HUES64 (cell line): Measurements from ENCODE around the gene TMEM52.
"Not testable (repeated sequence)": the region's sequence is repeated elsewhere in the genome, so short reads cannot be mapped to it uniquely, and the experiment has no call there.

Source experiments
- H3K27ac ChIP-seq: 2 replicates; pipeline ENCODE4 v1.7.0; 2013; ENCODE audit warnings: low read depth, low read length, inconsistent platforms
- H3K27me3 ChIP-seq: 2 replicates; pipeline ENCODE4 v1.6.1; 2013; ENCODE audit warnings: mild to moderate bottlenecking, low read length; ENCODE audit not compliant: insufficient read depth
- H3K36me3 ChIP-seq: 2 replicates; pipeline ENCODE4 v1.6.1; 2013; ENCODE audit warnings: mild to moderate bottlenecking, low read length; ENCODE audit not compliant: insufficient read depth
- H3K4me1 ChIP-seq: 2 replicates; pipeline ENCODE4 v1.6.1; 2013; ENCODE audit warnings: mild to moderate bottlenecking, low read length, moderate library complexity; ENCODE audit not compliant: insufficient read depth
- H3K4me3 ChIP-seq: 2 replicates; pipeline ENCODE4 v1.5.1; 2013; ENCODE audit warnings: mild to moderate bottlenecking, low read length, moderate library complexity
- H3K9ac ChIP-seq: 2 replicates; pipeline ENCODE4 v1.6.1; 2013; ENCODE audit warnings: mild to moderate bottlenecking, low read depth, low read length
- H3K9me3 ChIP-seq: 2 replicates; pipeline ENCODE4 v1.6.1; 2013; ENCODE audit warnings: low read depth, low read length; ENCODE audit not compliant: insufficient read depth
- WGBS: fragments of 150-250, 120-280 bp; methylation state at CpG from one replicate; pipeline ENCODE4 v1.1.7; 2013; ENCODE audit warnings: missing lambda C conversion rate; 5-methylcytosine and 5-hydroxymethylcytosine counted together

The TMEM52 gene

GRCh38 chr1:1937549-1938275, 18.6 kb upstream of the TMEM52 start:
- H3K27ac ChIP-seq, result no peak overlapping the region
- H3K9me3 ChIP-seq, result no peaks in the 10 kb centered on the region; the same call in 1 of the 2 replicates
- 89% methylated on average over 16 of the region's 16 CpGs for WGBS
- H3K27me3 ChIP-seq, result no peaks in the 10 kb centered on the region
- H3K4me1 ChIP-seq, result no peaks in the 10 kb centered on the region
- H3K36me3 ChIP-seq, result no peaks in the 10 kb centered on the region
- no peak overlapping the region for H3K4me3 ChIP-seq
- no peak overlapping the region for H3K9ac ChIP-seq

GRCh38 chr1:1937061-1937460, 18.0 kb upstream of the TMEM52 start:
- 88% methylated on average over 15 of the region's 15 CpGs for WGBS
- Histone ChIP-seq H3K4me1 (no peaks in the 10 kb centered on the region), H3K4me3 (no peak overlapping the region), H3K27me3 (no peaks in the 10 kb centered on the region), H3K36me3 (no peaks in the 10 kb centered on the region), H3K9me3 (no peaks in the 10 kb centered on the region; the same call in 1 of the 2 replicates), H3K27ac (no peak overlapping the region), H3K9ac (no peak overlapping the region)

- H3K4me3 ChIP-seq, H3K9me3 ChIP-seq, H3K27ac ChIP-seq, H3K9ac ChIP-seq, H3K36me3 ChIP-seq, H3K27me3 ChIP-seq, H3K4me1 ChIP-seq: not testable (repeated sequence)
- 91% methylated on average over 19 of the region's 21 CpGs for WGBS
These were observed 15.8 kb upstream of the TMEM52 start for GRCh38 chr1:1934848-1935247.

GRCh38 chr1:1929639-1930545, 10.8 kb upstream of the TMEM52 start:
- no peak overlapping the region for H3K4me3 ChIP-seq
- no peaks in the 10 kb centered on the region for H3K4me1 ChIP-seq
- no peak overlapping the region for H3K9ac ChIP-seq
- H3K27ac ChIP-seq, result no peak overlapping the region
- no peaks in the 10 kb centered on the region for H3K27me3 ChIP-seq
- H3K36me3 ChIP-seq, result no peaks in the 10 kb centered on the region
- no peaks in the 10 kb centered on the region; the same call in 1 of the 2 replicates for H3K9me3 ChIP-seq
- 87% methylated on average over 38 of the region's 38 CpGs for WGBS

- Histone ChIP-seq H3K9me3 (no peaks in the 10 kb centered on the region; the same call in 1 of the 2 replicates), H3K4me1 (no peaks in the 10 kb centered on the region), H3K9ac (no peak overlapping the region), H3K27ac (no peak overlapping the region), H3K36me3 (no peaks in the 10 kb centered on the region), H3K4me3 (no peak overlapping the region), H3K27me3 (no peaks in the 10 kb centered on the region)
- 81% methylated on average over 9 of the region's 10 CpGs for WGBS
These were observed 10.1 kb upstream of the TMEM52 start for GRCh38 chr1:1929102-1929638.

GRCh38 chr1:1928231-1929101, 9.4 kb upstream of the TMEM52 start:
- no peak overlapping the region for H3K9ac ChIP-seq
- WGBS, result 86% methylated on average over 32 of the region's 34 CpGs
- H3K36me3 ChIP-seq, result no peaks in the 10 kb centered on the region
- no peaks in the 10 kb centered on the region for H3K4me1 ChIP-seq
- H3K9me3 ChIP-seq, result no peaks in the 10 kb centered on the region
- no peak overlapping the region for H3K4me3 ChIP-seq
- H3K27ac ChIP-seq, result no peak overlapping the region
- no peaks in the 10 kb centered on the region for H3K27me3 ChIP-seq

DNA sequence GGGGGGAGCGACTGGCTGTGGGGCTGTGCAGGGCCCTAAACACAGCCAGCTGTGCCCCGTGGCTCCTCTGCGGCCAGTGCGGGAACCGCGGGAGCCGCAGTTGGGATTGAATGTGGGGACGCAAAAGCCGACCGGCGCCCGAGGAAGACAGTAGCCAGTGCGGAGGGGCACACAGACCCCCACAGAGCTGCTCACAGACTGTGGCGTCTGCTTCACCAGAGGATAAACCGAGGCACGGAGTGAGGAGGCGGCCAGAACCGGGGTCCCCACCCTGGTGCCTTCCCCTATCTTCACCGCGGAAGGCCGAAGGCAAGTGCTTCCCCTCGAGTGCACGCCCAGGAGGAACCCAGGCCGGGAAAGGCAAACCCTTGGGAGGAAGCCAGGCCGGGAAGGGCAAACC, 8.7 kb upstream of the TMEM52 start:
- no peaks in the 10 kb centered on the region for H3K27me3 ChIP-seq
- H3K9ac ChIP-seq, result no peak overlapping the region
- H3K4me1 ChIP-seq, result no peaks in the 10 kb centered on the region
- no peaks in the 10 kb centered on the region for H3K9me3 ChIP-seq
- 92% methylated on average over 25 of the region's 25 CpGs for WGBS
- no peak overlapping the region for H3K4me3 ChIP-seq
- H3K27ac ChIP-seq, result no peak overlapping the region
- no peaks in the 10 kb centered on the region for H3K36me3 ChIP-seq

GRCh38 chr1:1926886-1927660, 8.0 kb upstream of the TMEM52 start:
- no peak overlapping the region for H3K27ac ChIP-seq
- no peaks in the 10 kb centered on the region for H3K9me3 ChIP-seq
- no peaks in the 10 kb centered on the region for H3K4me1 ChIP-seq
- no peaks in the 10 kb centered on the region for H3K27me3 ChIP-seq
- WGBS, result 91% methylated on average over 21 of the region's 21 CpGs
- no peak overlapping the region for H3K9ac ChIP-seq
- no peaks in the 10 kb centered on the region for H3K36me3 ChIP-seq
- H3K4me3 ChIP-seq, result no peak overlapping the region

- Histone ChIP-seq H3K27ac (no peak overlapping the region), H3K9ac (no peak overlapping the region), H3K27me3 (no peaks in the 10 kb centered on the region), H3K9me3 (no peaks in the 10 kb centered on the region), H3K36me3 (no peaks in the 10 kb centered on the region), H3K4me1 (no peaks in the 10 kb centered on the region), H3K4me3 (no peak overlapping the region)
- WGBS, result 85% methylated on average over 26 of the region's 26 CpGs
These were observed 7.3 kb upstream of the TMEM52 start for GRCh38 chr1:1926346-1926811.
